H54 (cell line): ENCODE data around the gene SOS1.
"Not testable (repeated sequence)": the region's sequence is repeated elsewhere in the genome, so short reads cannot be mapped to it uniquely, and the experiment has no call there.

Experiments
- DNase-seq: peaks from one replicate; pipeline ENCODE4 v3.0.0; 2011; ENCODE audit warnings: low spot score, mixed read lengths; ENCODE audit not compliant: insufficient read length
- FAIRE-seq: peaks from 3 replicates; lab custom pipeline; 2011; peaks lifted over from hg19 to GRCh38; lab: Jason Lieb, UNC
- POLR2A ChIP-seq: IDR thresholded peaks from 2 replicates; pipeline ENCODE4 v1.6.1; 2011; ENCODE audit warnings: low read depth, mild to moderate bottlenecking, low read length

The SOS1 gene

DNA sequence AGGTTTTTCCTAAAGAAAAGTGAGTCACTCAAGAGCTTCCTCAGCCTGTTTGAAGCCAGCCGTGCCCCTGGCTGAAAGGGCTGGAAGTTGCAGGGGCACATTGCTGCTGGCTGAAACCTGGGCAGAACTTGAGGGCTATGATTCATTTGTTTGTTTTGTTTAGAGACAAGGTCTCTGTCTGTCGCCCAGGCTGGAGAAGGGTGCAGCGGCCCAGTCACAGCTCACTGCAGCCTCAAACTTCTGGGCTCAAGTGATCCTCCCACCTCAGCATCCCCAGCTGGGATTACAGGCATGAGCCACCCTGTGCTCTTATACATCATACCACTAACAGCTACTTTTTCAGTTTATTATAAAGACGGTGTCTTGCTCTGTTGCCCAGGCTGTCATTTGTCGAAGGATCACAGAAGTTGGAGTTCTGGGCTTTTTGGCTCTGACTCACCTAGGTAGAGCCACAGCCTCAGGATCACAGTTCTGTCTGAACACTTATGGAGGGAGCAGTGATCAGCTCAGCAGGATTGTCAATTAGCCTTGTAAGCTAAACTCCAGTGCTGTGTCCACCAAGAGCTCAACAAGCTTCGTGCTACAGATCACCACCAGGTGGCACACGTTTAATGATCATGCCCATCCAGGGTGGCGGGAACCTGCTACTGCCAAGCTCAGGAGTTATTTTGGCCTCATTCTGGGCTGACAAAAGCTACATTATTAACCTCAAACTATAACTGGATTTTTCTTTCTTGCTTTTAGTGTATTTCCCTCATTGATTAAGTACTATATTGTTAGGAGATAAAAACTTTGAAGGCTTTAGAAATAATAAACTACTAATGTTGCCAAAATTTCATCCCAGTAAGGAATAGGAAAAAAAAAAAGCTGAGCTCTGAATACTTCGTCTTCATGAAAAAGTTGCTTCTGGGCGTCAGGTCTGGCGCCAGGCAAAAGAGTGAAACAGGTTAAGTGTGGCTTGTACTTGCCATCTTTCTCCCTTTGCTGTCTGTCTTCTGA lies 173.3 kb downstream of the SOS1 start:
- no peak for TF ChIP-seq POLR2A
- FAIRE-seq: peak; percentile 97
- DNase-seq: peak; percentile 70

DNA sequence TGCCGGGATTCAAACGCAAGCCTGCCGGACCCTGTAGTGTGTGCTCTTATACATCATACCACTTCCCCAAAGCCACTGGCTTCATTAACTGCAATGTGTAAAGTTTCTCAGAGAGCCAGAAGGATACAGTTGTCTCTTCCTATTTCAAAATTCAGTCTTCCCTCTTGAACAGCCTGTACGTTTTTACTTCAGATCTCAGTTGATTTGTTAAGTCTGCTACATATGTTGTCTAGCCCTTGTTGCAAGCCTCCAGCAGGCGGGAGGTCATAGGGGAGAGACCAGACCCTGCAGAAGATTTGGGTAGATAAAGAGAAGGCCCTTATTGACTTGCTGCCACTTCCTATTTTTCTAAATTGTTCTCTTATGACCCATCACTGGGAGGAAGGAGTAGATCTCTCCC lies 174.9 kb downstream of the SOS1 start:
- FAIRE-seq: no peak
- DNase-seq: no peak
- TF ChIP-seq POLR2A: no peak

DNA sequence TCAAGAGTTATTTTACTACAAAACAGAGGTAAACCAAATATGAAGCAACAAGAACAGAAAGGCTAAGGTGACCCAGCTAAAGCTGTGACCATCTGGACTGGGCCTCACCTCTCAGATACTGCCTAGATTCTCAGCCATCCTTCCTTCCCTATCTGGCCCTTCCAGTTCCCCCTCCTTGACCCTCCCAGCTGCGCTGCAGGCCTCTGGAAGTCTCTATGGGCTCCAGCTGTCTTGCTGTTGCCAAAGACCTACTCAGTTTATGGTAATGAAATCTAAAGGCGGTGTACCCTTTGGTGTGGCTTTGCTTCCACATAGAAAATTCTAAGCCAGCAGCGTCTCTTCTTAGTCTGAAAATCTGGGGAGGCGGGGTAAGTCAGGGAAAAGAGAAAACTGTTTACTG lies 175.5 kb downstream of the SOS1 start:
- FAIRE-seq: no peak
- TF ChIP-seq POLR2A: no peak
- no peak for DNase-seq

DNA sequence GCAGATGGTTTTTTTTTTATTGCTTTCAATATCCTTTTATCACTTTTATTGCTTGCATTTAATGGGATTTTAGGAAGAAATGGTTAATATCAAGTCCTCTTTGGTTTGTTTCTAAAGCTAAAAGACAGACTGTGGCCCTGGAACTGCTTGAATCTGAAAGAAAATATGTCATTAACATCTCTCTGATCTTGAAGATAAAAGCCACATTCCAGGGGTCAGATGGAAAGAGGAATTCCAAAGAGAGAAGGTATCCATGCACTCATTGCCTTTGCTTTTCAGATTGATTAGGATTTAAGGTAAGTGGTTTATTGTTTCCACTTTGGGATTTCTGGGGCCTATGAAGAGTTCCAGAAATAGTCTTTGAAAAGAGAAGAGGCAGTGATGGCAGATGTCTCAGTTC lies 177.1 kb downstream of the SOS1 start:
- TF ChIP-seq POLR2A: no peak

DNA sequence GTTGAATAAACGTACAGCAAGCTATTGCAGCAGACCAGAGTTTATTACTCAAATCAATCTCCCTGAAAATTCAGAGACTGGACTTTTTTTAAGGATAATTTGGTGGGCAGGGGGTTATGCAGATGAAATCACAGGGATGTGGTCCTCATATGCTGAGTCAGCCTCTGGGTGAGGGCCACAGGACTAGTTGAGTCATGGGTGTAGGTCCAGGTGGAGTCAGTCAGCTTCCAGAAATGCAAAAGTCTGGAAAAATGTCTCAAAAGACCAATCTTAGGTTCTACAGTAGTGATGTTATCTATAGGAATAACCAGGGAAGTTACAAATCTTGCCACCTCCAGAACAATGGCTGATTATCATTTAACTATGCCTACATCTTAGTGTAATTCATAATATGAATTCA lies 180.1 kb downstream of the SOS1 start:
- DNase-seq (no peak), FAIRE-seq (no peak)
- TF ChIP-seq POLR2A: no peak

More for the DNA sequence above, 177.1 kb downstream of the SOS1 start:
- no peak for FAIRE-seq
- no peak for DNase-seq

DNA sequence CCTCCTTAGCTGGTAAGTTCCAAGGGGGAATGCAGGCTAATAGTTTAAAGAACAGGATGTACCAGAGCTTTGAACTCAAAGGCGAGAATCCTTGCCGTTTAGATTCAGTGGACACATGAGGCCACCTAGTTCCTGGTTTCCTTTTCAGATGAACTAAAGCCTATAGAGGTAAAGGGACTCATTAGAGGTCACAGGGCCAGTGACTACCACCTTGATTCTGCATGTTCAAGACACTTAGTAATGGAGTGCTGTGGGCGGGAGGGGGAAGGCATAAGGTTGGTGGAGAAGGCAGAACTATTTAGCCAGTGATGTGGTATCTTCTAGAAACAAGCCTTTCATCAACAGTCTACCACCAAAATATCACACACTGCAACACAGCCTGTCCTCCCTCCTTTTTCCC lies 183.3 kb downstream of the SOS1 start:
- TF ChIP-seq POLR2A: no peak
- no peak for DNase-seq
- no peak for FAIRE-seq

DNA sequence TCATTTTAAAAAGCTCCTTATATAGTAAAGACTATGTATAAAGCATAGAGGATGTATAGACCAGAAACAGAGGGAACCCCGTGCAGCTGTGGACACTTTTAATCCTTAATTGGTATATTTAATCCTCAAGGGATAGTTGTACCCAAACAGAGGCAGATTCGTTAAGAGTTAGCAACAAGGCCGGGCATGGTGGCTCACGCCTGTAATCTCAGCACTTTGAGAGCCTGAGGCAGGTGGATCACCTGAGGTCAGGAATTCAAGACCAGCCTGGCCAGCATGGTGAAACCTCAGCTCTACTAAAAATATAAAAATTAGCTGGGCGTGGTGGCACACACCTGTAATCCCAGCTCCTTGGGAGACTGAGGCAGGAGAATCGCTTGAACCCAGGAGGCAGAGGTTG lies 184.3 kb downstream of the SOS1 start:
- DNase-seq, FAIRE-seq: not testable (repeated sequence)

DNA sequence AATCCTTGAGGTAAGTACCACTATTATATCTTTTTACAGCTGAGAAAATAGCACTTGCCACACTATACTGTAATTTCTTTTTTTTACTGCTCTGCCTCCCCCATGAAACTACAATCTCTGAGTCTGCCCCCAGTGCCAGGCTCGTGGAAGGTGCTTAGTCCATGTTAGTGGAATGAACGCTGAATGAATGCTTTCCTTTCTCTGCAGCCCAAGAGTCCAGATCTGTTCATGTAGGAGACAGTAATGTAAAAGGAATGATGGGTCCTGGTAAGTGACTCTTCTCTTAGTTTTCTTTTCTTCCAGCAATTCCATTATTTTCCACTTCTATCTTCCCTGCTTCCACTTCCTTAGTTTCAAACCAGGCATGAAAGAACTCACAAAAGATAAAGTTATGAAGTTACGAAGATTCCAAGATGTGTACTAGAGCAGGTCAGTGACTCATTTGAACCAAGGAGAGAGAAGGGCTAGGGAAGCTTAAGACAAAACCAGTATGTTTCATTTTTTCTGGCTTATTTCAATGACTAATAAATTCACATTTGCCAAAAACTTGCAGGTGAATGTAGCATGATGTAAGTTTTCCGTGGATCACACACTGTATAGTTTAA lies 185.2 kb downstream of the SOS1 start:
- DNase-seq (no peak), FAIRE-seq (peak; percentile 84)
- no peak for TF ChIP-seq POLR2A

DNA sequence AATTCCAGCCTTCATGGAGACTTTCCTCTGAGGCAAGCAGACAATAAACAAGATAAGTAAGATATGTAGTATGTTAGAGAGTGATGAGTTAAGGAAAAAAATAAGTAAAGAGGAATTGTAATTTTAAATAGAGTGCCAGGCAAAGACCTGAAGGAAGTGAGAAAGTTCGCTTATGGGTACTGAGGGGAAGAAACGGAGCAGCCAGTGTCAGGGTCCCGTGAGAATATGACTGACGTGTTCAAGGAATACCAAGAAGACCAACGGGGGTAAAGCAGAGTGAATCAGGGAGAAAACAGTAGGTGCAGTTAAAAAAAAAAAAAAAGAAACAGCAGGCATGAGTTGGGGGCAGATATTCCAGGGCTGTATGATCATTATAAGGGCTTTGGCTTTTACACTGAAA lies 186.1 kb downstream of the SOS1 start:
- TF ChIP-seq POLR2A: no peak
- DNase-seq: no peak
- FAIRE-seq: no peak

DNA sequence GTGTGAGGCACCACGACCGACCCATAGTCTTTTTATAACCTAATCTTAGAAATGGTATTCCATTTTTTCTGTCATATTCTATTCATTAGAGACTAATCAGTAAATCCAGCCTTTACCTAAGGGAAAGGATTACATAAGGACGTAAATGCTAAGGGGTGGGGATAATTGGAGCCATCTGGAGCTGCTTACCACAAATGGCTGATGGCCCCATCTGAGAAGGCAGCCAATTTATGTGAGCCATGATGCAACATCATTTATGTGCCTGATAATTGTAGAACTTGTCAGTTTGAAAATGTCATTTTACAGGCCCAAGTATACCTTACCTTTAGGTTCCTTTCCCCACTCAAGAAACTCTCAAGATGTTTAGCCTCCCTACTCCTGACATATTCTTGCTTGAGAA lies 187.2 kb downstream of the SOS1 start:
- no peak for TF ChIP-seq POLR2A
- no peak for FAIRE-seq
- DNase-seq: no peak

DNA sequence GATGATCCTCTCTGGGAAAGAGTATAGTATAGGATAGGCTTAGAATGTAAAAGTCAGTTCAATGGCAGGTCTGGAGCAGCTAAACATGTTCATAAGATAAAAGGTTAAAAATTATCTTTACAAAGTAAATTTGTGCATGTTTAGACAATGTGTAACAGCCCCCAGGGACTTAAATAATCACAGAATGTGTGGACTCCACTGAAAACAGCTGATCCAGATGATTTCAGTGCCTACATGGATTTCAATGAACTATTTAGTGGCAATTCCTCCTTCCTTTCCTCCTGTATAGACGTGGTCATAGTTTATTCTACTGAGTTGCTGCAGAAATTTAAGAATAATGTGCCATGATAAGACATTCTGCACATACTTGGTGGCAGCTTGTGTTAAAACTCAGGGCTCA lies 188.3 kb downstream of the SOS1 start:
- no peak for TF ChIP-seq POLR2A
- FAIRE-seq (no peak), DNase-seq (no peak)
